Upper lobe of right lung (tissue), 1 donor: ENCODE data around the gene CXorf58. TPM values are rescaled to one million over a fixed set of nuclear protein-coding genes. Genes with fewer than 3 reads are reported as not detected.
"Not testable (repeated sequence)": the region's sequence is repeated elsewhere in the genome, so short reads cannot be mapped to it uniquely, and the experiment has no call there.

Experiments used
- ATAC-seq: fragments of 200-7000 bp; cut with Tn5 transposase; one replicate; pipeline ENCODE4 v1.9.1; 2020; ENCODE audit warnings: mild to moderate bottlenecking, moderate library complexity
- DNase-seq: peaks from one replicate; pipeline ENCODE4 v3.0.0-alpha.2; 2020
- H3K27ac ChIP-seq: fragments of 200-600 bp; one replicate; pipeline ENCODE4 v1.8.0; 2022
- H3K27me3 ChIP-seq: fragments of 200-600 bp; one replicate; pipeline ENCODE4 v1.8.0; 2022; ENCODE audit warnings: mild to moderate bottlenecking
- H3K36me3 ChIP-seq: fragments of 200-600 bp; one replicate; pipeline ENCODE4 v1.8.0; 2022
- H3K4me1 ChIP-seq: fragments of 200-600 bp; one replicate; pipeline ENCODE4 v1.8.0; 2022
- H3K4me3 ChIP-seq: fragments of 200-600 bp; one replicate; pipeline ENCODE4 v1.8.0; 2022; ENCODE audit warnings: mild to moderate bottlenecking
- H3K9me3 ChIP-seq: fragments of 200-600 bp; one replicate; pipeline ENCODE4 v1.8.0; 2022
- intact Hi-C: fragments of 100-400 bp; cut with DNase I; formaldehyde crosslinking; loops from one replicate; pipeline ENCODE4 v1.11.0; 2022
- total RNA-seq: library from RNA; stranded (reverse); fragmentation: NEBNext Ultra II Directional; extraction: Animal tissue kit (Norgen Biotek cat#: 25700); gene quantifications from one replicate; pipeline ENCODE4 v1.2.1, GENCODE V29; 2021
- TF ChIP-seq, protein P1 (sequence below): fragments of 200-600 bp; IDR thresholded peaks from one replicate; pipeline ENCODE4 v1.8.0; 2022; ENCODE audit warnings: antibody characterized with exemption
- donor health status: DM: no; HTN: yes; CAD: no; lungs with severe emphysema.

The CXorf58 gene
- total RNA-seq, 1 donor from 2014 or later: not detected

GRCh38 chrX:23887451-23887850 lies 20.4 kb upstream of the CXorf58 start:
- intact Hi-C loops: no loop called here

DNA sequence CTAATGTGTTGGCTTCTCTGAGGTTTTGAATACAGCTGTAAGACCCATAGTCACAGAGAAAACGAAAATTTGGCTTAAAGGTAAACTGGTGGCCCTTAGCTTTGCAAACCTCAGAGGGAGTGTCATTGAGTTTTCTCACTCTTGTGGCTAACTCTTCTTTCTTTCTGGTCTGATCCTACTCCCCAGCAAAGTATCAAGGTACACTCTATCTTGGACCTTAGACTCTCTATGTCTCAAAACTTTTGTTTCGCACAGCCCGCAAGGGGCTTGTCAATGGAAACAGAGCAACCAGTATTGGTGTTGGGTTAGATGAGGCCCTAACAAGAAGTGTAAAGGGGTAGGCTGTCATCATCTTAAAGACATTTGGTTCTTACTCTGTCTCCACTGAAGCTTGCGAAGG lies 19.9 kb upstream of the CXorf58 start:
- H3K4me3 ChIP-seq: no peak overlapping the region
- no peaks in the 10 kb centered on the region for H3K27me3 ChIP-seq
- H3K27ac ChIP-seq: no peak overlapping the region
- DNase-seq (no peak), ATAC-seq (no peak)
- intact Hi-C loops: no loop called here
- TF ChIP-seq, protein P1, sequence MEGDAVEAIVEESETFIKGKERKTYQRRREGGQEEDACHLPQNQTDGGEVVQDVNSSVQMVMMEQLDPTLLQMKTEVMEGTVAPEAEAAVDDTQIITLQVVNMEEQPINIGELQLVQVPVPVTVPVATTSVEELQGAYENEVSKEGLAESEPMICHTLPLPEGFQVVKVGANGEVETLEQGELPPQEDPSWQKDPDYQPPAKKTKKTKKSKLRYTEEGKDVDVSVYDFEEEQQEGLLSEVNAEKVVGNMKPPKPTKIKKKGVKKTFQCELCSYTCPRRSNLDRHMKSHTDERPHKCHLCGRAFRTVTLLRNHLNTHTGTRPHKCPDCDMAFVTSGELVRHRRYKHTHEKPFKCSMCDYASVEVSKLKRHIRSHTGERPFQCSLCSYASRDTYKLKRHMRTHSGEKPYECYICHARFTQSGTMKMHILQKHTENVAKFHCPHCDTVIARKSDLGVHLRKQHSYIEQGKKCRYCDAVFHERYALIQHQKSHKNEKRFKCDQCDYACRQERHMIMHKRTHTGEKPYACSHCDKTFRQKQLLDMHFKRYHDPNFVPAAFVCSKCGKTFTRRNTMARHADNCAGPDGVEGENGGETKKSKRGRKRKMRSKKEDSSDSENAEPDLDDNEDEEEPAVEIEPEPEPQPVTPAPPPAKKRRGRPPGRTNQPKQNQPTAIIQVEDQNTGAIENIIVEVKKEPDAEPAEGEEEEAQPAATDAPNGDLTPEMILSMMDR: no peak
- no peaks in the 10 kb centered on the region for H3K4me1 ChIP-seq
- no peaks in the 10 kb centered on the region for H3K36me3 ChIP-seq
- H3K9me3 ChIP-seq: no peaks in the 10 kb centered on the region

More at GRCh38 chrX:23887451-23887850, 20.4 kb upstream of the CXorf58 start:
- TF ChIP-seq, protein P1: no peak
- Histone ChIP-seq H3K27ac (no peak overlapping the region), H3K9me3 (no peaks in the 10 kb centered on the region), H3K27me3 (no peaks in the 10 kb centered on the region), H3K4me3 (no peak overlapping the region), H3K36me3 (no peaks in the 10 kb centered on the region), H3K4me1 (no peaks in the 10 kb centered on the region)
- ATAC-seq (no peak), DNase-seq (no peak)

GRCh38 chrX:23888887-23889501 lies 18.8 kb upstream of the CXorf58 start:
- H3K27ac ChIP-seq: no peak overlapping the region
- no peaks in the 10 kb centered on the region for H3K9me3 ChIP-seq
- H3K4me3 ChIP-seq: no peak overlapping the region
- ATAC-seq (no peak), DNase-seq (no peak)
- TF ChIP-seq, protein P1: no peak
- no peaks in the 10 kb centered on the region for H3K4me1 ChIP-seq
- H3K36me3 ChIP-seq: no peaks in the 10 kb centered on the region
- intact Hi-C loops: no loop called here
- no peaks in the 10 kb centered on the region for H3K27me3 ChIP-seq

- H3K9me3 ChIP-seq: no peaks in the 10 kb centered on the region
- intact Hi-C loops: no loop called here
Measured at GRCh38 chrX:23890933-23891332, 16.9 kb upstream of the CXorf58 start.

DNA sequence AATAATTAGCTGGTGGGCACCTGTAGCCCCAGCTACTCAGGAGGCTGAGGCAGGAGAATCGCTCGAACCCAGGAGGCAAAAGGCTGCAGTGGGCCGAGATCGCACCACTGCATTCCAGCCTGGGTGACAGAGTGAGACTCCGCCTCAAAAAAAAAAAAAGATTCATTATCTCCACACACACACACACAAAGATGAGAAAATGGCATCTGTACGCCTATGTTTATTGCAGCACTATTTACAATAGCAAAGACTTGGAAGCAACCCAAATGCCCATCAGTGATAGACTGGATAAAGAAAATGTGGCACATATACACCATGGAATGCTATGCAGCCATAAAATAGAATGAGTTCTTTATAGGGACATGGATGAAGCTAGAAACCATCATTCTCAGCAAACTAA lies 12.8 kb upstream of the CXorf58 start:
- H3K36me3 ChIP-seq, H3K4me3 ChIP-seq, H3K9me3 ChIP-seq, H3K4me1 ChIP-seq, ATAC-seq, intact Hi-C loops, H3K27ac ChIP-seq, DNase-seq, H3K27me3 ChIP-seq: not testable (repeated sequence)

More at GRCh38 chrX:23890933-23891332, 16.9 kb upstream of the CXorf58 start:
- Histone ChIP-seq H3K27me3 (no peaks in the 10 kb centered on the region), H3K4me1 (no peaks in the 10 kb centered on the region), H3K36me3 (no peaks in the 10 kb centered on the region), H3K4me3 (no peak overlapping the region), H3K27ac (no peak overlapping the region)
- no peak for ATAC-seq
- TF ChIP-seq, protein P1: no peak
- no peak for DNase-seq

DNA sequence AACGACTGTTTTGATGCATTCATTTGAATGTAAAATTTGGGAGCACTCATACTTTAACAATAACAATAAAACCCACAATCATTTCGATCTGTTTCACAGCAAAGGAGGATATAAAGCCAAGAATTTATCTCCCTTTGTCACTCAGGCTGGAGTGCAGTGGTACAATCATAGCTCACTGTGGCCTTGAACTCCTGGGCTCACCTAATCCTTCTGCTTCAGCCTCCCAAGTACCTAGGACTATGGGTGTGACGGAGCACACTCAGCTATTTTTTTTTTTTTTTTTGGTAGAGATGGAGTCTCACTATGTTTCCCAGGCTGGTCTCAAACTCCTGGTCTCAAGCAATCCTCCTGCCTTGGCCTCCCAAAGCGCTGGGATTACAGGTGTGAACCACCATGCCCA lies 11.3 kb upstream of the CXorf58 start:
- H3K9me3 ChIP-seq, ATAC-seq, H3K27ac ChIP-seq, H3K4me1 ChIP-seq, intact Hi-C loops, DNase-seq, H3K27me3 ChIP-seq, H3K36me3 ChIP-seq, H3K4me3 ChIP-seq: not testable (repeated sequence)

DNA sequence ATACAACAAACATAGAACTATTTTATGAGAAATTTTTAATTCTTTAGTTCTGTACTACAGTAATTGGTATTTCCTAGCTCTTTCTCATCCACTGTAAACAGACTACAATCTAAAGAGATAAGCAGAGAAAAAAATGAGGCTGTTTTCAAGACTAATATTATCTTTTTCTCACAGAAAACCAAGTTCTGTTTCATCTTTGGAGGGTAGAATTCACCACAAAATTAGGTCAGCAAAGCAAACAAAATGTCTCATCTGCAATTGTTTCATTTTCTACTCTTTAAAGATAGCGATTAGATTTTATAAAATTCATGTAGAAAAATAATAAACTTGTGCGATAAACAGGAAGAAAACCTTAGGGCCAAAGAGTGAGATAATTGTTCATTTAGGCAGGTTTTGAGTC lies 10.8 kb upstream of the CXorf58 start:
- intact Hi-C loops: no loop called here
- Histone ChIP-seq H3K27ac (no peak overlapping the region), H3K36me3 (no peaks in the 10 kb centered on the region), H3K4me3 (no peak overlapping the region), H3K9me3 (no peaks in the 10 kb centered on the region), H3K4me1 (peaks cover 8% of the 10 kb centered on the region), H3K27me3 (no peaks in the 10 kb centered on the region)
- no peak for DNase-seq
- ATAC-seq: no peak
- TF ChIP-seq, protein P1: no peak
